ENCODE results near the gene SNX10. TPM values are rescaled to one million over a fixed set of nuclear protein-coding genes. Genes with fewer than 3 reads are reported as not detected.

The SNX10 gene
- total and polyA plus RNA-seq, 2 of the 4 experiments (the other 2 are of a cell fraction), result not detected

GRCh38 chr7:26365077-26365900 lies 73.6 kb downstream of the SNX10 start:
- TF ChIP-seq RCOR1 (IDR thresholded peaks at IDR 0.05; ENCODE audit: insufficient replicate concordance, low read length), result no peak
- TF ChIP-seq CTCF (conservative IDR thresholded peaks at IDR 0.05; ENCODE audit: low read depth, low read length), result peak; percentile 93
- peak; percentile 94 for TF ChIP-seq SMC3 (IDR thresholded peaks at IDR 0.05; ENCODE audit: low read depth, low read length)
- peak; percentile 74 for TF ChIP-seq MAFK (IDR thresholded peaks at IDR 0.05; ENCODE audit: low read depth, low read length)
- TF ChIP-seq RAD21 (IDR thresholded peaks at IDR 0.05; ENCODE audit: low read length), result peak; percentile 98
- 20% methylated on average over 1 of the region's 13 CpGs; no CpG with 5 or more reads in 1 of the 2 experiments for WGBS, 2 experiments (ENCODE audit: extremely low coverage in 2 of 2, insufficient read length in 1 of 2)
- Histone ChIP-seq H4K20me1 (ENCODE audit: insufficient read depth, low read length) (no peaks in the 10 kb centered on the region), H3K27me3 (ENCODE audit: control insufficient read depth, insufficient read depth, low read length) (peaks cover 16% of the 10 kb centered on the region), H3K9me3 (ENCODE audit: control insufficient read depth, insufficient read depth, low read length) (no peaks in the 10 kb centered on the region), H2BK20ac (ENCODE audit: low read depth, low read length) (no peak overlapping the region), H2AK9ac (replicated peaks; ENCODE audit: low read depth, low read length, poor library complexity) (no peak overlapping the region), H3K36me3 (ENCODE audit: control insufficient read depth, insufficient read depth, low read length) (no peaks in the 10 kb centered on the region), H3K18ac (ENCODE audit: low read depth, low read length) (no peak overlapping the region), H3K9ac (ENCODE audit: low read depth, low read length) (no peak overlapping the region), H3K27ac (ENCODE audit: insufficient read depth, low read length) (no peak overlapping the region), H2AFZ (replicated peaks; ENCODE audit: low read length, poor library complexity) (no peak overlapping the region), H2BK5ac (ENCODE audit: low read depth, low read length, poor library complexity, severe bottlenecking) (no peak overlapping the region), H4K5ac (ENCODE audit: low read depth, low read length) (no peak overlapping the region), H3K4me2 (ENCODE audit: low read depth, low read length) (no peak overlapping the region), H4K8ac (ENCODE audit: low read depth in 2 of 2, low read length in 2 of 2) (no peak overlapping the region), H3K56ac (ENCODE audit: extremely low read depth, insufficient read depth, low read length) (no peak overlapping the region), H2AK5ac (ENCODE audit: low read depth, low read length) (no peak overlapping the region), H3K23ac (ENCODE audit: low read depth, low read length) (no peak overlapping the region), H3K14ac (replicated peaks; ENCODE audit: low read depth, low read length) (no peak overlapping the region), H2BK15ac (ENCODE audit: low read depth, low read length) (no peak overlapping the region), H3K9me1 (ENCODE audit: insufficient read depth, low read length) (no peaks in the 10 kb centered on the region), H3K4me3 (ENCODE audit: insufficient read depth, low read depth, low read length) (no peak overlapping the region), H3K4me1 (ENCODE audit: control insufficient read depth, insufficient read depth, low read length) (no peaks in the 10 kb centered on the region), H3K4ac (ENCODE audit: low read depth, low read length) (no peak overlapping the region), H2BK120ac (ENCODE audit: low read depth, low read length) (no peak overlapping the region), H4K91ac (ENCODE audit: insufficient read depth, low read depth, low read length) (no peak overlapping the region), H3K79me1 (ENCODE audit: low read depth in 1 of 2, low read length in 2 of 2) (no peaks in the 10 kb centered on the region)
- BruUV-seq (replicated peaks), result no TSS peak
- ChIA-PET CTCF (interaction anchor here (0.6 to 3.3 kb wide), 19 partner anchors 10 to 1789 kb away, joined by 3 to 26 read pairs (median 5); partner anchors contain the start of gene HOXA5), POLR2A (ENCODE audit: unreplicated experiment) (interaction anchor here (0.5 kb wide), 1 partner anchor 75 kb away, joined by 11 read pairs; no protein-coding TSS in a partner anchor)
- intact Hi-C loops (cut with micrococcal nuclease) (loop anchor here (1.0 to 5.0 kb wide), 4 partner anchors 168 to 511 kb away; no protein-coding TSS in a partner anchor), dilution Hi-C loops (cut with HindIII; ENCODE audit: low sequenced_read_pairs, unreplicated experiment) (no loop called here), in situ Hi-C loops (cut with MboI; ENCODE audit: low sequenced_read_pairs) (loop anchor here (5.0 to 10.0 kb wide), 4 partner anchors 270 to 792 kb away; partner anchors contain the start of gene HOXA7)
- ATAC-seq (ENCODE audit: low read depth), result peak; percentile 92
- DNase-seq, result peak; percentile 77

Measured in IMR-90 (cell line).